ENCODE results near the gene SHISA7.

Gene SHISA7

DNA sequence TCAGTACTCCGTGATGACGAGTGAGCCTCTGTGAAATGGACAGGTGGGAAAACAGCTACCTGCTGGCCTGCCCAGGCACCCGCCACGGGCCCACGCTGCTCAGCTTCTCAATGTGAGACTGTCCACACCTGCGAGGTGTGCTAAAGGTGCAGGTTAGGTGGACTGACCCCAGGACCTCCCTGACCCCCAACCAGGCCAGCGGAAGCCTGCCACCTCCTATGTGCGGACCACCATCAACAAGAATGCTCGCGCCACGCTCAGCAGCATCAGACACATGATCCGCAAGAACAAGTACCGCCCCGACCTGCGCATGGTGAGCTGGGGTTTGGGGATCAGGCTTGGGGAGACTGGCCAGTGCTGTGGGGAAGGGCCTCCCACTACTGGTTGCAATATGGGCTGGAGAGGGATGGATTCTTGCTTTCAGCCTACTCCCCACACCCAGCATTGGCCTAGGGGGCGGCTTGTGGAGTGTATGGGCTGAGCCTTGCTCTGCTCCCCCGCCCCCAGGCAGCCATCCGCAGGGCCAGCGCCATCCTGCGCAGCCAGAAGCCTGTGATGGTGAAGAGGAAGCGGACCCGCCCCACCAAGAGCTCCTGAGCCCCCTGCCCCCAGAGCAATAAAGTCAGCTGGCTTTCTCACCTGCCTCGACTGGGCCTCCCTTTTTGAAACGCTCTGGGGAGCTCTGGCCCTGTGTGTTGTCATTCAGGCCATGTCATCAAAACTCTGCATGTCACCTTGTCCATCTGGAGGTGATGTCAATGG lies 55.2 kb downstream of the SHISA7 start:
- DNase-seq (ENCODE audit: low read depth) = no peak

DNA sequence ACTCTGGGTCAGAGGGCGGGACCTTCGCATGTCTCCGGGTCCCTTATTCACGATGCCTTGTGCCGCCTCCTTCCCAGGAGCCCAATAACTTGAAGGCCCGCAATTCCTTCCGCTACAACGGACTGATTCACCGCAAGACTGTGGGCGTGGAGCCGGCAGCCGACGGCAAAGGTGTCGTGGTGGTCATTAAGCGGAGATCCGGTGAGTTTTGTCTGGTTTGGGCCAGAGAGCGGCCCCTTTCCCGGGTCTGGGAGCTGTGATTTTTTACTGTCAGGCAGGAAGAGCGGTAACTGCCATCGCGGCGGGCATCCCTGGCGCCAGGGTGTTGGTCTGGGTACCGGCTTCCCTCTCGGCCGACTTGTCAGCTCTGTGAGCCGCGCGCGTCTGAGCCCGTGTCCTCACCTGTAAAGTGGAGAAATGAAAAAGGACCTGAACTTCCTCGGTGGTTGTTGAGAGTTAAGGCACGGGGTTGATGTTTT lies 56.6 kb downstream of the SHISA7 start:
- DNase-seq (ENCODE audit: low read depth) = no peak

DNA sequence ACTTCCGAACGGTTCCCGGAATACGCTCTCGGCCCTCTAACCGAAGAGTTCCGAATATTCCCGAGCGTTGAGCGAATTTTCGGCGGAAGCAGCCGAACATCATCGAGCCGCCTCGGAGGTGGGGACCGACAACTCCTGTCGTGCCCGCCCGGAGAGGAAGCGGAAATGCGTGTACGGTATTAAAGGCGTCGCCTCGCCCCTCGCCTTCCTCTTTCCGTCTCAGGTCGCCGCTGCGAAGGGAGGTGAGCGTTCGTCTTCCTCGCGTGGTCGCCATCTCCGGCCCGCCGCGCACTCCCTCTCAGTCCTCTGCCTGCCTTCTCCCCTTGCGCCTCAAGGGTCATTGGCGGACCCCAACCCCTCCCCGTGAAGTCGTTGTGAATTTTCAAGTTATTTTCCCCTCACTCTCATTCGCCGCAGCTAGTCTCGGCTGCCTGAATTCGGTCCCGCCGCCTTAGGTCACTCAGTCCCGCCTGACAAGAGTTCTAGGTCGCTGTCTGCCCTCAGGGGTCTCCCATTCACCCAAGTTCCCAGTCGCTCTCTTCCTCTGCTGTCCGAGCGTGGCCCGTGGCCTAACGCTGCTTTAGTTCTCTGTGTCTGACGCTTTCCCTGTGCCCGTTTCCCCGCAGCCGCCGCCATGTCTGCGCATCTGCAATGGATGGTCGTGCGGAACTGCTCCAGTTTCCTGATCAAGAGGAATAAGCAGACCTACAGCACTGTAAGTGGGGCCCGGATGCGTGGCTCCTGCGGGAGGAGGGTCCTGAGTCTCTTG lies 57.2 kb downstream of the SHISA7 start, which contains the start of gene RPL28:
TSS of gene RPL28 (plus strand) at position 209 of the 769 bp plus-strand sequence. CDS start at position 635, 426 bp downstream.
- DNase-seq (ENCODE audit: low read depth) = peak; percentile 98

DNA sequence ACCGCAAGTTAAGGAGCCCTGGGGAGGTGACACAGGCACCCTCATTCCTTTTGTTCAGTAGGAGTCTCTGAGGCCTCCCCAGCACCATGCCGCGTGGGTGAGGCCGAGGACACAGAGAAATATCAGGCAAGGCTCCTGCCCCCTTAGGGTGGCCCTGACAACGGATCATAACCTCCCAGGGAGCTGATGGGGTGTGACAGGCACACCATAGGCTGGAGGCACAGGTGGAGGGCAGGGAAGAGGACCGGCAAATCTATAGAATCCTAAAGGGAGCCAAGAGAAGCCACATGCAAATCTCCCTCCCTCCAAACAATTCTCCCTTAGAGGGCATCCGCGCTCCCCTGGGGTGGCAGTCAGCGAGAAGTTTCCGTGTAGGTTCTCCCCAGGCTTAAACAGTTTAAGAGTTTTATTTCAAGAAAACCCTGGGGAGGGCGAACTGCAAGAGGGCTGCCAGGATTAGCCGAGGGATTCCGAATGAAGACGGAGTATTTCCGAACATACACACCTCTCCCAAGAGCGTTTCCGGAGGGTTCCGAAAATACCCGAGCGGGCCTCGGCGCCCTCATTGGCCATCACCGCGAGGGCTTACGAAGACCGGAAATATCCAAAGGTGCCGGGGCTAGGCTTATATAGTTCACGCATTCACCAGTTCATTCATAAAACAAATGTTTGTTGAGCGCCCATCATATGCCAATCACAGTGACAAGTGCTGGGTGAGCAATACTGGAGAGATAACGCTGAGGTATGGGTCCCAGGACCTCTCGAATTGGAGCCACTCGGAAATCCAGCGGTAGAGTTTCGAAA lies 58.0 kb downstream of the SHISA7 start:
- peak; percentile 96 for DNase-seq (ENCODE audit: low read depth)

DNA sequence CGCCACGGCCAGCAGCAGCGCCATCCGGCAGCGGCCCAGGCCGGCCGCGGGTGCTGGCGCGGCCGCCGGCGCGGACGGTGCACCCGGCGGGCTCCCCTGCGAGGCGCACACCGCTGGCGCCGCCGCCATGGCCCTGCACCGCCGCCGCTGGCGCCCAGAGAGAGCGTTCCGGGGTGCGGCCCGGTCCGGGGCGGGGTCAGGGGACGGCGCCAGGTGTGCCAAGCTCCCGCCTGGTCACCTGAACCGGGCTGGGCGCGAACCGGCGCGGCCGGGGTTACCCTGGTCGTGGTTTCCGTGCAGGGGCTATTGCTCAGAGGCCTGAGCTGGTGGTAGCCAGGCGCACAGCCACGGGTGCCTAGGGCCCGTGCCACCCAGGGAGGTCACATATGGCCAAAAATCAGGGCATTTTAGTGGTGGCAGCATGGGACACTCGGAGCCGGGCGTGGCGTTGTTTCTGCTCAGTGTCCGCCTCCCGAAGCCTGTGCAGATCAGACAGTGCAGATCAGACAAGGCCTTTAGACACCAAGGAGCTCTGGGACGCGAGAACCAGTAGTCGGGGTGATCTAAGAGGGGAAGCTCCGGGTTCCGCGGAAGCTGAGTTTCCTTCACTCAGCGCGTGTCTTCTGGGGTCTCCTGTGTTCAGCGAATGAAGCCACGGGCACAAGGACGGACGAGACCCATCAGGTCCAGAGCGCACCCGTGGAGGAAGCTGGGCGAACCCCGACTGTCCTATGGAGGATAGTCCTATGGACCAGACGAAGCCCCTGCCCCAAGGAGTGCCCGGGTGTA lies 58.8 kb downstream of the SHISA7 start, which contains the start of gene TMEM238:
TSS of gene TMEM238 (minus strand) at position 162 of the 789 bp plus-strand sequence. CDS start at position 129, 33 bp downstream.
- DNase-seq (ENCODE audit: low read depth) = no peak

DNA sequence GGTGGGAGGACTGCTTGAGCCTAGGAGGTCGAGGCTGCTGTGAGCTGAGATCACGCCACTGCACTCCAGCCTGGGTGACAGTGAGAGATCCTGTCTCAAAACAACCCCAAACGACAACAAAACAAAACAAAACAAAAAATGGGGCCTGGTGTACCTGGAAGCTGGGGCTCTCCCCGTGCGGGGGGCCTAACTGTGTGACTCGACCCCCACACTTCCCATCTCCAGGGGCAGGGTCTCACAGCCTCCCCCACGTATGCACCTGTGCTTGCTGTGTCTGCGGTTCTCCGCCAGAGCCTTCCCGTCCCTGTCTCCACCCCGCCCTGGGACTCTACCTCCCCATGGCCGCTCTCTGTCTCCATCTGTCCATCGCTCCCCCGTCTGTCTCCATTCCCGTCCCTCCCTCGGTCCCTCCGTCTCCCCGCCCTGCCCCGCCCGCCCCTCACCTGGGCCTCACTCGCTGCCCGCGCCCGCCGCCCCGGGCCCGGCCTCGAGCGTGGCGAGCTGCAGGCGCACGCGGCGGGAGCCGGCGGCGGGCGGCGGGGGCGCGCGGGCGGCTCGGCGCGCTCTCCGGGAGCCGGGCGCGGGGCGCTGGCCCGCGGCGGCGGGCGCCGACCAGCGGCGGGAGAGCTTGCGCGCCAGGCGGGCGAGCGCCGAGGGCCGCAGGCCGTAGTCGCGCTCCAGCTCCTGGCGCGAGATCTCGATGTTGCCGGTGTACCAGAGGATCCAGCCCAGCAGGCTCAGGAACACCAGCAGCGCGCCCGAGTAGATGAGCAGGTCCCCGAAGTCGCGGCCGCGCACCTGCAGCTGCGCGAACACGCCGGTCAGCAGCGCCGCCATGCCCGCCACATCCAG lies 59.6 kb downstream of the SHISA7 start:
- peak; percentile 74 for DNase-seq (ENCODE audit: low read depth)

DNA sequence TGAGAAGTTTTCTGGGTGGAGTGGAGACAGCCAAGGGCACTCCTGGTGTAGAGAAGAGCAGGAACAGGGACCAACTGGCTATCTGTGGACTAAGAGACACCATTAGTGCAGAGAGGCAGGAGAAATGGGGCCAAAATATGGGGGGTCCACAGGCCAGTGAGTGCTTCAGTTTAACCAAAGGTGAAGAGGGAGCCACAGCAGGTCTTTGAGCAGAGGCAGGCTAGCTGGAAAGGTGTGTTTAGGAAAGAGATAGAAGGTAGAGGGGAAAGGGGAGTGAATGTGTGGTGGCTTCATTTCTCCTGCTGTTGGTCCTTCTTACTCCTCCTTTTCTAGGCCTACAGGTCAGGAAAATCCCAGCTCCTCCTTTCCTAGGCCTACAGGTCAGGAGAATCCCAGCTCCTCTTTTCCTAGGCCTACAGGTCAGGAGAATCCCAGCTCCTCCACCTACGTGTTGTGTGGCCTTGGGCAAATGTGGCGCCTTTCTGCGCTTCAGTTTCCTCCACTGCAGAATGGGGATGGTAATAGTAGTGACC lies 60.5 kb downstream of the SHISA7 start:
- DNase-seq (ENCODE audit: low read depth) = no peak

DNA sequence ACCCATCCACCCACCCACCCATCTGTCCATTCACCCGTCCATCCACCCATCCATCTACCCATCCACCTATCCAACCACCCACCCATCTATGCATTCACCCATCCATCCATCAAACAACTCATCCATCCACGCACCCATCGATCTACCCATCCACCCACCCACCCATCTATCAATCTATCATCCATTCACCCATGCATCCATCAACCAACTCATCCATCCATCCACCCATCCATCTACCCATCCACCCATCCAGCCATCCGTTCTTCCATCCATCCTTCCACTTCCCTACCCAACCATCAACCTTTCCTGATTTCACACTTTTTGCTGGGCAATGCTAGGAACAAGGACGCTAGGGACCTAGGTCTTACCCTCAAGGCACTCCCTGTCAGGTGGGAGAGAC lies 61.1 kb downstream of the SHISA7 start:
- DNase-seq (ENCODE audit: low read depth) = no peak

DNA sequence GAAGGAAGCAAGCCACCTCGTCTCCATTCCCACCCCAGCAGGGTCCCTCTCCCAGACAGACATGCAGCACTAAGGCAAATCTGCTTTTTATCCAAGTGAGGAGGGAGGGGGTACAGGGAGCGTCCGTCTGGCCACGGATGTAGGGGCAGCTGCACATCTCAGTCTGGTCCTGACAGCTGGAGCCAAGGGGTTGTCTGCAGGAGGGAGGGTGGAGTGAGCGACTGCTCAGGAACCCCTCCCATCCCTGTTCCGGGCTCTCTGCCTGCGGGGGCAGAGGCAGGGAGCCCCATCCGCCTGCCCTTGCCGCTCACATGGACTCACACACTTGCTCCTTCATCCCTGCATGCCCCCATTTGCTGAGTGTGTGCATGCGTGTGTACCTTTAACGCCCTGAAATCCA lies 63.9 kb downstream of the SHISA7 start:
- no peak for DNase-seq (ENCODE audit: low read depth)

Measured in EH (cell line).